Stomach (tissue), 9 donors: ENCODE measurements around the gene SNX30. TPM values are rescaled to one million over a fixed set of nuclear protein-coding genes. Genes with fewer than 3 reads are reported as not detected.
"Not testable (repeated sequence)": the region's sequence is repeated elsewhere in the genome, so short reads cannot be mapped to it uniquely, and the experiment has no call there.

ENCODE experiments used
- DNase-seq, 2 donors: peaks; one replicate each; pipeline versions ENCODE4 v3.0.0 to v3.0.0-alpha.2; 2013 to 2019
- H3K27ac ChIP-seq, 5 donors: fragments of 200-600 bp in 4 of 5; sonication (generic) in 4 of 5; one replicate each; pipeline ENCODE4 v1.5.1; 2013 to 2019; ENCODE audit warnings: mild to moderate bottlenecking in 1 of 5, moderate library complexity in 1 of 5
- H3K27me3 ChIP-seq, 3 donors: fragments of 200-600 bp; sonication (generic); one replicate each; pipeline ENCODE4 v1.5.1; 2017 to 2019; ENCODE audit warnings: mixed run types in 1 of 3
- H3K36me3 ChIP-seq, 4 donors: fragments of 200-600 bp; sonication (generic); 1 replicate in 3 of 4; 2 replicates in 1 of 4; pipeline ENCODE4 v1.5.1; 2016 to 2019
- H3K4me1 ChIP-seq, 4 donors: fragments of 200-600 bp; sonication (generic); one replicate each; pipeline ENCODE4 v1.5.1; 2016 to 2019
- H3K4me3 ChIP-seq, 4 donors: fragments of 200-600 bp; sonication (generic) in 3 of 4; one replicate each; pipeline ENCODE4 v1.5.1; 2016 to 2019; ENCODE audit warnings: mild to moderate bottlenecking in 1 of 4
- H3K9me3 ChIP-seq, 4 donors: fragments of 200-600 bp; sonication (generic); one replicate each; pipeline ENCODE4 v1.5.1; 2016 to 2019
- CTCF ChIP-seq, 7 experiments: fragments of 450-650 bp in 4 of 7; fragments of 200-600 bp in 3 of 7; sonication (generic) in 3 of 7; IDR thresholded peaks; one replicate each; pipeline ENCODE4 v1.5.1; 2016 to 2019; ENCODE audit warnings: antibody characterized with exemption in 7 of 7, control low read depth in 2 of 7, mild to moderate bottlenecking in 1 of 7
- EP300 ChIP-seq: sonication (generic); formaldehyde crosslinking; IDR thresholded peaks from one replicate; pipeline ENCODE4 v1.6.1; 2017; ENCODE audit warnings: antibody characterized with exemption
- POLR2A ChIP-seq, 4 donors: fragments of 450-650 bp; IDR thresholded peaks; one replicate each; pipeline ENCODE4 v1.6.1; 2016; ENCODE audit warnings: antibody characterized with exemption in 4 of 4, control low read depth in 2 of 4, mild to moderate bottlenecking in 1 of 4, moderate library complexity in 1 of 4
- POLR2AphosphoS5 ChIP-seq, 3 donors: sonication (generic); formaldehyde crosslinking; IDR thresholded peaks; one replicate each; pipeline ENCODE4 v1.6.1; 2016; ENCODE audit warnings: antibody characterized with exemption in 3 of 3
- WGBS, 5 donors: extraction: QIAGEN DNeasy Blood & Tissue Kit in 3 of 5; methylation state at CpG; one replicate each; pipeline versions ENCODE4 v1.1.5 to v1.1.7; 2013 to 2018; 5-methylcytosine and 5-hydroxymethylcytosine counted together
- intact Hi-C: fragments of 100-400 bp; cut with DNase I; formaldehyde crosslinking; loops from one replicate; pipeline ENCODE4 v1.15.1; 2023; ENCODE audit warnings: low total_unique reads
- polyA plus RNA-seq, 3 donors: library from polyadenylated mRNA; stranded (reverse); fragments of 200-250 nt; gene quantifications; one replicate each; pipeline ENCODE4 v1.2.3, GENCODE V29; 2013
- total RNA-seq, 5 donors: library from RNA; depleted of rRNA; stranded (reverse); fragments of >200 nt; gene quantifications; one replicate each; pipeline versions ENCODE4 v1.1.0 to v1.2.3, GENCODE V29; 2014 to 2016
- donor health status: healthy with polysubstance abuse.
- donor health status: Bipolar disorder and iron deficiency.
- donor health status: healthy.

The SNX30 gene
- total and polyA plus RNA-seq, 8 donors = 1.2 to 37.1 (median 5.3) TPM

- intact Hi-C loops = no loop called here
- whole genome bisulfite sequencing, 5 donors = 40 to 65% (median 54%) methylated on average over 2 of the region's 2 CpGs
- H3K9me3 ChIP-seq = no peaks in the 10 kb centered on the region
- H3K36me3 ChIP-seq = peaks cover 0 to 10% (median 2%) of the 10 kb centered on the region in 4 donors
- peaks cover 6 to 28% (median 17%) of the 10 kb centered on the region in 4 donors for H3K4me1 ChIP-seq
- peak overlapping the region in 1 of 5 donors; percentile 47 for H3K27ac ChIP-seq
- TF ChIP-seq CTCF (IDR thresholded peaks at IDR 0.05) (no peak), POLR2AphosphoS5 (IDR thresholded peaks at IDR 0.05) (no peak), EP300 (no peak), POLR2A (IDR thresholded peaks at IDR 0.05) (no peak)
- no peaks in the 10 kb centered on the region for H3K27me3 ChIP-seq
- H3K4me3 ChIP-seq = no peak overlapping the region
- DNase-seq = no peak
Observed at GRCh38 chr9:112719696-112720095, 30.9 kb upstream of the SNX30 start.

- intact Hi-C loops = no loop called here
- Histone ChIP-seq H3K36me3 (peaks cover 0 to 4% (median 1%) of the 10 kb centered on the region in 4 donors), H3K4me1 (peaks cover 6 to 27% (median 16%) of the 10 kb centered on the region in 4 donors), H3K27me3 (no peaks in the 10 kb centered on the region), H3K9me3 (no peaks in the 10 kb centered on the region), H3K4me3 (no peak overlapping the region), H3K27ac (no peak overlapping the region)
- no peak for DNase-seq
- no peak for TF ChIP-seq EP300
- TF ChIP-seq POLR2AphosphoS5 (IDR thresholded peaks at IDR 0.05) = no peak
- no peak for TF ChIP-seq POLR2A (IDR thresholded peaks at IDR 0.05)
- no peak for TF ChIP-seq CTCF (IDR thresholded peaks at IDR 0.05)
- 85 to 94% (median 85%) methylated on average over 4 of the region's 4 CpGs for WGBS, 5 donors
Observed at GRCh38 chr9:112720113-112720780, 30.3 kb upstream of the SNX30 start.

- 90 to 98% (median 93%) methylated on average over 3 of the region's 3 CpGs for WGBS, 5 donors
Observed at GRCh38 chr9:112722749-112723148, 27.8 kb upstream of the SNX30 start.

DNA sequence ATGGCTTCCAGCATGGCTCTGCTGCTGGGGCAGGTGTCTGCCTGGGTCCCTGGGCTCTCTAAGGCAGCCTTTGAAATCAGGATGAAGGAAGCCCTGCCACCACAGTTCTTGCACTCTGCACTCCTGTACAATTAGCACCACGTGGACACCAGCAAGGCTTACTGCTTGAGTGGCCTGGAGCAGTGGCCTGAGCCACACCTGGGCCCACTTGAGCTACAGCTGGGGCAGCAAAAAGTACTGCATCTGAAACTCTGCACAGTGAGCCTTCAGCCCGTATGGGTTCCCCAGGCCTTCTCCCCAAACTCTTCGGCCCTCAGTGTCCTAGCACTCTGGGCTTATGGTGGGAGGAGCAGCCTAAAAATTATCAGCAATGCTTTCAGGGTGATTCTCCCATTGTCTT, 24.6 kb upstream of the SNX30 start:
- H3K4me3 ChIP-seq = no peak overlapping the region
- intact Hi-C loops = no loop called here
- no peak for DNase-seq
- TF ChIP-seq CTCF (IDR thresholded peaks at IDR 0.05) = no peak
- no peak for TF ChIP-seq EP300
- no peak for TF ChIP-seq POLR2A (IDR thresholded peaks at IDR 0.05)
- no peak for TF ChIP-seq POLR2AphosphoS5 (IDR thresholded peaks at IDR 0.05)
- no peaks in the 10 kb centered on the region for H3K9me3 ChIP-seq
- no peaks in the 10 kb centered on the region for H3K27me3 ChIP-seq
- no peak overlapping the region for H3K27ac ChIP-seq
- H3K4me1 ChIP-seq = no peaks in the 10 kb centered on the region
- WGBS, 5 donors = 80 to 87% (median 84%) methylated on average over 3 of the region's 3 CpGs
- no peaks in the 10 kb centered on the region for H3K36me3 ChIP-seq

More at GRCh38 chr9:112722749-112723148, 27.8 kb upstream of the SNX30 start:
- H3K4me1 ChIP-seq, H3K27ac ChIP-seq, H3K27me3 ChIP-seq, H3K4me3 ChIP-seq, H3K9me3 ChIP-seq, H3K36me3 ChIP-seq, intact Hi-C loops, DNase-seq: not testable (repeated sequence)

DNA sequence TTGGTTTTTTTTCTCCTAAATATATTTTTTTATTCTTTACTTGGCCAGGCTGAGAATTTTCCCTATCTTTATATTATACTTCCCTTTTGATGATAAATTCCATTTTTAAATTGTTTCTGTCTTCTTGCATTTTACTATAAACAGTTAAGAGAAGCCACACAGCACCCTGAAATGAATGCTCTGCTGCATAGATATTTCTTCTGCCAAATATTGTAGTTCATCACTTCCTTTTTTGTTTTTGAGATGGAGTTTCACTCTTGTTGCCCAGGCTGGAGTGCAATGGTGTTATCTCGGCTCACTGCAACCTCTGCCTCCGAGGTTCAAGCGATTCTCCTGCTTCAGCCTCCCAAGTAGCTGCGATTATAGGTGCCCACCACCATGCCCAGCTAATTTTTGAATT, 24.1 kb upstream of the SNX30 start:
- Histone ChIP-seq H3K36me3 (no peaks in the 10 kb centered on the region), H3K27ac (peak overlapping the region in 2 of 5 donors; percentile 7 to 34), H3K4me3 (no peak overlapping the region), H3K4me1 (no peaks in the 10 kb centered on the region), H3K9me3 (no peaks in the 10 kb centered on the region), H3K27me3 (no peaks in the 10 kb centered on the region)
- no peak for DNase-seq
- TF ChIP-seq POLR2AphosphoS5 (IDR thresholded peaks at IDR 0.05) = no peak
- no peak for TF ChIP-seq EP300
- no peak for TF ChIP-seq POLR2A (IDR thresholded peaks at IDR 0.05)
- no peak for TF ChIP-seq CTCF (IDR thresholded peaks at IDR 0.05)
- intact Hi-C loops = no loop called here
- 89 to 98% (median 90%) methylated on average over 4 of the region's 4 CpGs for WGBS, 5 donors
